Medulla oblongata (tissue), 1 donor: Measurements from ENCODE around the gene DCAF7.

ENCODE experiments used
- DNase-seq: peaks from one replicate; pipeline ENCODE4 v3.0.0-alpha.2; 2015; ENCODE audit errors: extremely low spot score

The DCAF7 gene

GRCh38 chr17:63549946-63550816 is at the start of gene DCAF7:
Gene DCAF7 (plus strand): TSS chr17:63550477. CDS start chr17:63550678, 201 bp downstream.
- peak; percentile 100 for DNase-seq

- no peak for DNase-seq
Observed at GRCh38 chr17:63500543-63501390, 49.5 kb upstream of the DCAF7 start.

GRCh38 chr17:63503341-63503705 is 47.0 kb upstream of the DCAF7 start:
- no peak for DNase-seq

- DNase-seq, result no peak
Observed at GRCh38 chr17:63504261-63504660, 46.0 kb upstream of the DCAF7 start.

GRCh38 chr17:63505341-63505740 is 44.9 kb upstream of the DCAF7 start:
- no peak for DNase-seq

GRCh38 chr17:63506627-63507026 is 43.6 kb upstream of the DCAF7 start:
- DNase-seq, result no peak

GRCh38 chr17:63511331-63511730 is 38.9 kb upstream of the DCAF7 start:
- DNase-seq, result no peak

- no peak for DNase-seq
Observed at GRCh38 chr17:63512388-63512787, 37.9 kb upstream of the DCAF7 start.

- no peak for DNase-seq
Observed at GRCh38 chr17:63512896-63513644, 37.2 kb upstream of the DCAF7 start.

GRCh38 chr17:63514477-63514876 is 35.8 kb upstream of the DCAF7 start:
- no peak for DNase-seq

- no peak for DNase-seq
Observed at GRCh38 chr17:63514974-63515373, 35.3 kb upstream of the DCAF7 start.

- DNase-seq, result no peak
Observed at GRCh38 chr17:63515426-63515825, 34.9 kb upstream of the DCAF7 start.

GRCh38 chr17:63516910-63517824 is 33.1 kb upstream of the DCAF7 start:
- no peak for DNase-seq

GRCh38 chr17:63517825-63518534 is 32.3 kb upstream of the DCAF7 start:
- no peak for DNase-seq

GRCh38 chr17:63519116-63519881 is 31.0 kb upstream of the DCAF7 start:
- DNase-seq, result no peak

GRCh38 chr17:63519972-63520882 is 30.1 kb upstream of the DCAF7 start:
- no peak for DNase-seq

- DNase-seq, result no peak
Observed at GRCh38 chr17:63523253-63523855, 26.9 kb upstream of the DCAF7 start, which contains the start of gene KCNH6. Gene KCNH6 (plus strand): TSS chr17:63523358. CDS start chr17:63523414, 56 bp downstream.

GRCh38 chr17:63524051-63524450 is 26.2 kb upstream of the DCAF7 start:
- no peak for DNase-seq
